ENCODE measurements around the gene ST6GALNAC3. TPM values are rescaled to one million over a fixed set of nuclear protein-coding genes. Genes with fewer than 3 reads are reported as not detected.

Gene ST6GALNAC3
- polyA plus RNA-seq, 1 donor from 2014 or later: 0.99 TPM

DNA sequence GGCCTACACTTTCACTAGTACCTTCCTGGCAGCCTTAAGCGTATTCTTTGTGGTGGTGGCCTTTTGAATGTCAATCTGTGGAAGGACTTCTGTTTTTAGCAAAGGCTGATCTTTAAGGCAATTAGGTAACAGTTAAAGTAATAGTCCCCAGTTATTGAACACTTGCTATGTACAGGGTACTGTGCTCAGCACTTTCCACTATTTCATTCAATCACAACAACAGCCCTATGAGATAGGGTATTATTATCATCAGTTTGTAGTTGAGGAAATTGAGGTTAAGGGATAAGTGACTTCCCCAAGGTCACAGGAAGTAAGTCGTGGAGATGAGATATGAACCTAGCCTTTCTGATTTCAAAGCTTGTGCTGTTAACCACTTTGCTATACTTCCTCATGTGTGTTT lies 185.7 kb downstream of the ST6GALNAC3 start:
- H3K4me3 Mint-ChIP-seq: no peak overlapping the region
- peaks cover 2% of the 10 kb centered on the region for H3K36me3 Mint-ChIP-seq
- no peak overlapping the region for H3K27ac Mint-ChIP-seq
- H3K27me3 Mint-ChIP-seq: no peaks in the 10 kb centered on the region
- no peaks in the 10 kb centered on the region for H3K9me3 Mint-ChIP-seq
- peaks cover 2 to 12% (median 5%) of the 10 kb centered on the region in 3 donors for H3K4me1 Mint-ChIP-seq

DNA sequence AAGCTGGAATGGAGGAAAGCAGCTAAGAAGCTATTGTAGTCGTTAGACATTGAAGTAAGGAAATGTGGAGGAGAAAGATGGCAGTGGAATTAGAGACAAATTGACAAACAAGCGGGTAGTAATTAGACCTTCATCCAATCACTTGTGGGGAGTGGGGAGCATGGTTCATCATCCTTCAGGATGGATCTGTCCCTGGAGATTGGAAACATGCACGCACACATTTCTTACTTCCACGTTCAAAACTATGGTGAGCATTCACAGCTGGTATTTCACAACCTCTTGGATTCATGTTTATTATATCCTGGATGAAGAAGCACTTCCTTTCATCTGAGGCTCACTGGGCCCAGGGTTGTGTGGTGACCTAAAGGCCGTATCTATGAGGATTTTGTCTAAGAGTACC lies 188.1 kb downstream of the ST6GALNAC3 start:
- no peaks in the 10 kb centered on the region for H3K9me3 Mint-ChIP-seq

DNA sequence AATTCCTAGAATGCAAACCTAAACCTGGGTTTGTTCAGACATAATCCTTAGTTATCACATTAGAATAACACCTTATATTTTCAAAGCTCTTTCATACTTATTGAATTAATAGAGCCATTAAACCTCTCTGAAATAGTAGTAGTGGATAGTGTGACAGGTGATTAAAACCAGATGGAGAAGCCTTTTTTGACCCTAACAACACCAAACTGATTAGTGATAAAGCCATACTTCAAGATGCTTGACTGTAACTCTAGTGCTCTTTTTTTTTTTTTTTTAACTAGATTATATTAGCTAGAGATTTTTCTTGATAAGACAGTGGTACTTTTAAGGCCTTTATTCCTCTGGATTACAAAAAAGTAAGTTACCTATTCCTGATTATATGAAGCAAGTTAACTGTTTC lies 190.1 kb downstream of the ST6GALNAC3 start:
- Mint-ChIP-seq H3K27me3 (peaks cover 3% of the 10 kb centered on the region), H3K4me1 (peaks cover 3 to 27% (median 14%) of the 10 kb centered on the region in 3 donors), H3K4me3 (no peak overlapping the region), H3K27ac (no peak overlapping the region), H3K36me3 (no peaks in the 10 kb centered on the region), H3K9me3 (peaks cover 0 to 3% (median 0%) of the 10 kb centered on the region in 3 donors)

More for the DNA sequence above, 188.1 kb downstream of the ST6GALNAC3 start:
- H3K27ac Mint-ChIP-seq: no peak overlapping the region
- H3K36me3 Mint-ChIP-seq: peaks cover 2% of the 10 kb centered on the region
- peaks cover 3% of the 10 kb centered on the region for H3K27me3 Mint-ChIP-seq
- peak overlapping the region in 1 of 4 donors; percentile 2 for H3K4me3 Mint-ChIP-seq
- H3K4me1 Mint-ChIP-seq: peaks cover 2 to 13% (median 2%) of the 10 kb centered on the region in 3 donors

DNA sequence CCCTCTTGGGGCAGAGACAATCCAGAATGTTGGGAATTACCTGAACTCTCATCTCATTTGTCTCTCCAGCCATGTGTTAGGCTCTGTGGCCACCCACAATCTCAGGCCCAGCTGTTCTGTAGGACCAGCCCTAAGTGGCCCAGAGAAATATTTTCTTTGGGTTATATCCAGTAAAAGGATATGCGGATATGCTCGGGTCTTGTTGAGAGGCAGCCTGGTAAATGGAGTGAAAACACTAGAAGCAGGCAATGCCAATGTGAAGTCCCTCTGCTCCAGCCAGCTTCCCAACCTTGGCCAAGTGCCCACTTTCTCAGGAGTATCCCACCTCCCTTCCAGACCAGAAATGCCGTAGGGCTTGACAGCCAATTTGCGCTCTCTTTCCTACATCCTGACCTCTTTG lies 192.2 kb downstream of the ST6GALNAC3 start:
- Mint-ChIP-seq H3K27ac (no peak overlapping the region), H3K36me3 (peaks cover 3% of the 10 kb centered on the region), H3K4me3 (no peak overlapping the region), H3K4me1 (peaks cover 8 to 23% (median 14%) of the 10 kb centered on the region in 3 donors), H3K27me3 (peaks cover 3% of the 10 kb centered on the region), H3K9me3 (peaks cover 0 to 3% (median 0%) of the 10 kb centered on the region in 3 donors)

DNA sequence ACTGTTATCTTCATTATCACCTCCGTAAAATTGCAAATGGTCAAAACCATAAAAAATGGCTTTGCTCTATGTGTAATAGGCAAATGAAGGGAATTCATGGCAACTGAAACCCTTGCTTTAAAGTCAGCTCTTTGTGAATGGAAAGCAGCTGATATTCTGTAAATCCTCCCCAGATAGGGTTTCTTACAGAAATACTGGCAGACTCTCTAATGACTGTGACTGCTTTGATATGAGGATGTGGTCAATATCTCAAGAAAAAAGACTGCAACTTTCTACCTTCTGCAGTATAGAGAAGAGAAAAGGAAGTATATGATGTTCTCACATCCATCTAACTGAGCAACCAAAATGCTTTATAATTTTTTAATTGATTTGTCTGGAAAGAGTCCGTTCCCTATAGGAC lies 193.1 kb downstream of the ST6GALNAC3 start:
- Mint-ChIP-seq H3K9me3 (peaks cover 0 to 3% (median 0%) of the 10 kb centered on the region in 3 donors), H3K4me1 (peaks cover 8 to 23% (median 14%) of the 10 kb centered on the region in 3 donors), H3K36me3 (peaks cover 3% of the 10 kb centered on the region), H3K4me3 (peak overlapping the region in 1 of 4 donors; percentile 65), H3K27ac (peak overlapping the region in 2 of 3 donors; percentile 5 to 30), H3K27me3 (peaks cover 3% of the 10 kb centered on the region)

DNA sequence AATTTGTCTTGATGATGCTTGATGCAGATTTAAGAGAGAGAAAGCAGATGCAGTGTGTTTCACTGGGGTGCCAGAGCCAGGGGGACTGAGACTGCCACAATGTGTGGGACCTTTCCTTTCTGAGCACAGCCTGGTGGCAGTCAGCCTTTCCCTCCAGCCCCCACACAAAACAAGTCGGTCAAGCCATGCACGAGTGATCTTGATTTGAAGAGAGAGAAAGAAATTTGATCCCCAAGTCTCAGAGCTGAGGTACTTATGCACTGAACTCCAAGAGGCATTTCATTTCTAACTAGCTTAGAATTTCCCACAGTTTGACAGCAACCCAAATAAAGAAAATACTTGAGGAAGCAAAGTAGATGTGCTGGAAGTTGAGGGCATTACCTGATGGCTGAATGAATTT lies 193.8 kb downstream of the ST6GALNAC3 start:
- Mint-ChIP-seq H3K27me3 (peaks cover 3% of the 10 kb centered on the region), H3K36me3 (peaks cover 3% of the 10 kb centered on the region), H3K9me3 (peaks cover 0 to 3% (median 0%) of the 10 kb centered on the region in 3 donors), H3K4me1 (peaks cover 8 to 23% (median 14%) of the 10 kb centered on the region in 3 donors), H3K27ac (peak overlapping the region in 1 of 3 donors; percentile 30), H3K4me3 (no peak overlapping the region)

DNA sequence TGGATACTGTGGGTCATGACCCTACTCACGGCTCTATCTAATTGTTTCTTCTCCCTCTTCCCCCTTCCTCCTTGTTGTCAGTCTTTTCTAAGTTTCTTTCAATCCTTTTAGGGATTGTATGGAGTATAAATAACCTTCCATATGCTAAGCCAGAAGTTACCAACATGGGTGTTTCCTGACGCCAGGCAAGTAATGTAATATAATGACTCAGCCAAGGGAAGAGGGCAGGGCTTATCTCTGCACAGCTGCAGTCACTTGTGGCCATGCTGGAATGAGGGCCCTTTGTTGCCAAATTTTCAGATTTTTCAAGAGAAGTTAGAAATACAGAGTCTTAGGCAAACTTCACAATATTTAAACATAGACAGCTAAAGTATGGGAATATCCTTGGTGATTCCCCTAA lies 194.6 kb downstream of the ST6GALNAC3 start:
- H3K27me3 Mint-ChIP-seq: peaks cover 3% of the 10 kb centered on the region
- peaks cover 3% of the 10 kb centered on the region for H3K36me3 Mint-ChIP-seq
- peaks cover 8 to 23% (median 14%) of the 10 kb centered on the region in 3 donors for H3K4me1 Mint-ChIP-seq
- no peak overlapping the region for H3K4me3 Mint-ChIP-seq
- no peak overlapping the region for H3K27ac Mint-ChIP-seq
- H3K9me3 Mint-ChIP-seq: peaks cover 0 to 3% (median 0%) of the 10 kb centered on the region in 3 donors

DNA sequence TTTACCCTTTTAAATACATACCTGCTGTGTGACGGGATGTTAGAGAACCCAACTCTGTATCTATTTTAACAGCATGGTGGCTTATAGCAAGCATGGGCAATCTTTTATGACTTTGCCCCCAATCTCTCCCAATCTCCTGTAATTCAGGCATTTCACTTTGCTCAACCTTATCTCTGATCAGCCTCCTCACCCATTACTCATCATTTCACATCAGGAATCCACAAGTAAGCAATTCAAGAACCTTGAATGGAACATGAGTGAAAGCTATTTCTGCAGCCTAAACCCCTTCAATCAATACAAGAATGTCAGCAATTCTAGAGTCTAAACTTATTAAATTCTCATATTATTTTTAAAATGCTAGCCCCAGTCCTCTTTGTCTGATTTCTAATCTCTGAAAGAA lies 199.8 kb downstream of the ST6GALNAC3 start:
- H3K27me3 Mint-ChIP-seq: no peaks in the 10 kb centered on the region
- H3K9me3 Mint-ChIP-seq: peaks cover 0 to 3% (median 0%) of the 10 kb centered on the region in 3 donors
- H3K4me3 Mint-ChIP-seq: no peak overlapping the region
- H3K4me1 Mint-ChIP-seq: peaks cover 0 to 5% (median 4%) of the 10 kb centered on the region in 3 donors
- peaks cover 5% of the 10 kb centered on the region for H3K36me3 Mint-ChIP-seq
- H3K27ac Mint-ChIP-seq: no peak overlapping the region

DNA sequence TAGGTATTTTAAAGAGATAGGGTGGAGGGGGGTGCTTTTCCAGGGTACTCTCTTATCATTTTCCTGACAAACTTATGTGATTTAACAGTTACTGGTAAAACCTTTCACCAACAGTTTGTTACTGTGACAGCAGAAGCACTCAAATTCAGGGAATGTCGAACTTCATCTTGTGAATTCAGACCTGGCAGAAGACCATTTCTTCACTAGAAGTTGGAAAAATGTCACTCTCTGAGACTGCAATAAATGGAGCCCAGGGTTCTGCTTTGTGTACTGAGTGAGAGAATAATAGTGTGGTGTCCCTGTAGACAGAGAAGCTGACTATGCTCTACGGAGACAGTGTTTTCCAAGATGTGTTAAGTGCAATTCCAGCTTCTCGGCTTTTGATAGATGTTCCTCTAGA lies 200.2 kb downstream of the ST6GALNAC3 start:
- Mint-ChIP-seq H3K4me1 (peaks cover 0 to 4% (median 2%) of the 10 kb centered on the region in 3 donors), H3K36me3 (peaks cover 5% of the 10 kb centered on the region), H3K27me3 (no peaks in the 10 kb centered on the region), H3K4me3 (no peak overlapping the region), H3K9me3 (peaks cover 0 to 3% (median 0%) of the 10 kb centered on the region in 3 donors), H3K27ac (no peak overlapping the region)

DNA sequence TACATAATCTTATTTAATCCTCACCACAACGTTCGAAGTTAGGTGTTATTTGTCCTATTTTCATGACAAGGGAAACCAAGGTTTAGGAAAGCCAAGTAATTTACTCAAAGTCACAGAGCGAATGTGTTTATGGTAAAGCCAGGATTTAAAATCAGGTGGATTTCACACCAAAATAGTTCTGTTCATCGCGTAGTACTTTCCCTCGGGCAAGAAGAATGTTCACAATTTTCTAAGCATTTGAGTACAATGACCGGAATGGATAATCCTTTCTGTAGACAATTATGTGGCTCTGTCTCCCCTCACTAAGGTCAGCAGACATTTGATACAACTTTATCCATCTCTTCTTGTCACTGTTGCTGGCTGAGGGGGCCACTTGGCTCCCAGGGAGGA lies 204.2 kb downstream of the ST6GALNAC3 start:
- H3K4me3 Mint-ChIP-seq: no peak overlapping the region
- H3K36me3 Mint-ChIP-seq: peaks cover 3% of the 10 kb centered on the region
- H3K4me1 Mint-ChIP-seq: no peaks in the 10 kb centered on the region

DNA sequence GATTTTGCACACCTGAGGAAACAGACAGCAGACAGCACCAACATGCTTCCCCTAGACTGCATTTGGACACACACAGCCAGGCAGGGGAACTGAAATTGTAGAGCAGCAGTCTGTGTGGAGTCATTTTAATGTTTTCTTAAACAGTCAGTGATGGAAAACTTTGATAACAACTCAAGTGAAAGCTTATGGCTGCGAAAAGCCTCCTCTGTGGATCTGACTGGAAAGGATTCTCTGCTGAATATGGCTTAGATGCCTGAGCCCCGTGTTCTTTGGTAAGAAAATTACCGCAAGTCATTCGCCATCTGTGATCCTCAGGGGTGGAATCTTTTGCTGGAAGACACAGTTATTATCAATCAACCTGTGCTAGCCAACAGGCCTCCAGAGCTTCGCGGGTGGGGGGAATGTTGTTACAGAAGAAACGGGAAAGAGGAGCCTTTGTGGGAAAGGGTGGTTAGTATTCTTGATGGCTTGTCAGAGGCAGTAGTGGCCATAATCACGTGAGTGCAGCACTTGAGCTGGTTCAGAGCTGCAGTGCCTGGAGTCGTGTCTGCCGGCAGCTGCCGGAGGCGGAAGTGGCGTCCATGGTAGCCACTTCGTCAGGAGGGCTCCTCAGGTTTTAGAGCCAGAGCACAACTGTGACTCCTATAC lies 204.7 kb downstream of the ST6GALNAC3 start:
- H3K27me3 Mint-ChIP-seq: no peaks in the 10 kb centered on the region
- peaks cover 0 to 3% (median 0%) of the 10 kb centered on the region in 3 donors for H3K9me3 Mint-ChIP-seq
- H3K27ac Mint-ChIP-seq: no peak overlapping the region
- peaks cover 3% of the 10 kb centered on the region for H3K36me3 Mint-ChIP-seq
- peaks cover 0 to 1% (median 0%) of the 10 kb centered on the region in 3 donors for H3K4me1 Mint-ChIP-seq
- H3K4me3 Mint-ChIP-seq: no peak overlapping the region

More for the DNA sequence above, 204.2 kb downstream of the ST6GALNAC3 start:
- Mint-ChIP-seq H3K27me3 (no peaks in the 10 kb centered on the region), H3K27ac (no peak overlapping the region), H3K9me3 (peaks cover 0 to 3% (median 0%) of the 10 kb centered on the region in 3 donors)

DNA sequence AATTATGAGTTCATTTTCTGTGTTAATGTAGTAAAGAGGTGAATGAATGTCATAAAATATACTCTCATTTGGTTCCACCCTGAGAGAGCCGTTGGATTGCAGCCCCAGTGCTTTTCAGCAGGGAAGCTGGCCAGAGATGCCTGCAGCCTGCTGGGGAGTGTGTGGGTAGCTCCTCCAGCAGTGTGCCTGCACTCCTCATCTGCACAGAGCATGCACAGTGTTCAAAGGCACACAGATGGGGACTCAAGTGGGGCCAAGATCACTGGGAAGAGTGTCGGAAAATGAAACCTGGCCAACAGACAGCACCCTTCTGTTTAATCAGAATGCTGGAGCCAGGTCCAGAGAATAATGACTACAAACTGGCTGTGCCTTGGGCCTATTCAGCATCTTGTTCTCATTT lies 206.8 kb downstream of the ST6GALNAC3 start:
- Mint-ChIP-seq H3K36me3 (peaks cover 2% of the 10 kb centered on the region), H3K27me3 (no peaks in the 10 kb centered on the region), H3K4me3 (peak overlapping the region in 1 of 4 donors; percentile 45), H3K27ac (no peak overlapping the region), H3K9me3 (peaks cover 0 to 3% (median 0%) of the 10 kb centered on the region in 3 donors), H3K4me1 (peaks cover 4 to 5% (median 5%) of the 10 kb centered on the region in 3 donors)

DNA sequence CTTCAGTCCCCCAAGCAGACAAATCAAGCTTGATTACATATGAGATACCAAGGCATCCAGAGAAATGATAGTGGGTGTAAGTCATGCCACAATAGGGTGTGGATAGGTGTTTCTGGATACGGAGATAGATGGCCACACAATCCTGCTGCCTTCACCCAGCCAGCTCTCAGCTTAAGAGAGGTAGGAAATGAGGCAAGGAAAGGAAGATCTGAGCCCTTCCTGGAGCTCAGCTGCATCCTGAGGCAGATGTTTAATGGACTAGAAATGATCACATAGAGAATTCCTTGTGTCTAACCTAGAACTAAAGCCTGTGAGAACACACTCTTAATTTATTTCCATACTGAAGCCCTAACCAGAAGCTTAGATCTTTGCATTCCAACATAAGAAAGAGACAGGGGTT lies 210.3 kb downstream of the ST6GALNAC3 start:
- no peaks in the 10 kb centered on the region for H3K27me3 Mint-ChIP-seq
- H3K27ac Mint-ChIP-seq: no peak overlapping the region
- no peaks in the 10 kb centered on the region for H3K9me3 Mint-ChIP-seq
- H3K4me1 Mint-ChIP-seq: peaks cover 4 to 20% (median 9%) of the 10 kb centered on the region in 3 donors
- H3K36me3 Mint-ChIP-seq: peaks cover 2% of the 10 kb centered on the region
- H3K4me3 Mint-ChIP-seq: no peak overlapping the region

DNA sequence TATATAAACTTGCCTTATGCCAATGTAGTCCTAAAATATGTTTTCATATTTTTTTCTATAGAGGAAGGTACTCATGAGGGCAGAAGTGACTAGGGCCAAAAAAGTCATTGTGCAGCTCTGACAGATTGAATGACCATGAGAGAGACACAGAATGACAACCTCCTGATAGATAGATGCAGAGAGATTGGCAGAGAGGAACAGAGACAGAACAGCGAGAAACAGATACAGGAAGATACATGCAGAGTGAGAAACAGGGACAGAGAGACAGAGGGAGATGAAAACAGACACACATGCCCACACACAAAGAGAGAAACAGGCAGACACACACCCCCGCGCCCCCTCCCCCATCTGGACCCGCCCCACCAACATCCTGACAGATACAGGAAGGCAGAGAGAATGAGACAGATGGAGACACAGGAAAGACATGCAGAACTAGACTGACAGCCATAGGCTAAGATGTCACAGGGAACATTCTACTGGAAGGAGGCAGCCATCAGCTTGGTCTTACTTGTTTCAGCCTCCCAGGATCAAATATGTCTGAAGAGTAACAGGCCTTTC lies 211.1 kb downstream of the ST6GALNAC3 start:
- Mint-ChIP-seq H3K9me3 (no peaks in the 10 kb centered on the region), H3K4me3 (no peak overlapping the region), H3K36me3 (peaks cover 2% of the 10 kb centered on the region), H3K27me3 (no peaks in the 10 kb centered on the region), H3K4me1 (peaks cover 7 to 26% (median 10%) of the 10 kb centered on the region in 3 donors), H3K27ac (no peak overlapping the region)

DNA sequence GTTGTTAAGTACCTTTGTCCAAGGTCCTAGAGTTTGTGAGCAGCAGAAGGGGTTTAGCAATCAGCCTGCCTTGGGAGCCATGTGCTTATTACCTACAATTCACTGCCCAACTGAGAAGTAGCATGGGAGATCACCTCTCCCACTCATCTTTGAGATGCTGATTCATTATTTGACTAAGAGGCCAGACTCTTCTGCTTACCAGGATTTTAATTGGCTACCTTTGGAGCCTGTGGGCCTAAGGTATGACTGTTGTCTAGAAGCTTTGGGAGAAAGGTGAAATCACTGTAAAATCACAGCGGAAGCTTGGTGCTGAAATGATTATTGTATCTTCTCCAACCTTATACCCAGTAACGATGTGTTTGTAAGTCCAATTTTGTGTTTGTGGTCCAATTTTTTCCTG lies 213.4 kb downstream of the ST6GALNAC3 start:
- H3K4me3 Mint-ChIP-seq: no peak overlapping the region
- H3K27me3 Mint-ChIP-seq: no peaks in the 10 kb centered on the region
- H3K27ac Mint-ChIP-seq: no peak overlapping the region
- H3K9me3 Mint-ChIP-seq: no peaks in the 10 kb centered on the region
- H3K4me1 Mint-ChIP-seq: peaks cover 16 to 34% (median 22%) of the 10 kb centered on the region in 3 donors
- H3K36me3 Mint-ChIP-seq: peaks cover 2% of the 10 kb centered on the region
